Activated B cell treated with CpG ODN at 0.5 μM for 24 hours (primary cell): ENCODE measurements around the gene DDOST. TPM values are rescaled to one million over a fixed set of nuclear protein-coding genes. Genes with fewer than 3 reads are reported as not detected.

Experiments used
- ATAC-seq: fragments of 200-7000 bp; cut with Tn5 transposase; one replicate; pipeline ENCODE4 v1.10.0; 2021; ENCODE audit warnings: low read depth, mild to moderate bottlenecking, moderate library complexity
- CTCF ChIA-PET: fragments of 350-600 bp; sonication (Branson Sonifier 250); formaldehyde crosslinking; loops from one replicate; lab custom pipeline; 2021; ENCODE audit warnings: antibody characterized with exemption; lab: Charles Lee
- POLR2A ChIA-PET: fragments of 350-600 bp; sonication (Branson Sonifier 250); formaldehyde crosslinking; loops from one replicate; lab custom pipeline; 2021; ENCODE audit warnings: antibody characterized with exemption; lab: Charles Lee
- DNase-seq: peaks from one replicate; pipeline ENCODE4 v3.0.0; 2022
- H3K27ac Mint-ChIP-seq: one replicate; pipeline ENCODE4 v1.8.0; 2020; ENCODE audit warnings: mixed read lengths
- H3K27me3 Mint-ChIP-seq: one replicate; pipeline ENCODE4 v1.8.0; 2021; ENCODE audit warnings: mixed read lengths
- H3K36me3 Mint-ChIP-seq: one replicate; pipeline ENCODE4 v1.8.0; 2021; ENCODE audit warnings: low read depth, mixed read lengths
- H3K4me1 Mint-ChIP-seq: one replicate; pipeline ENCODE4 v1.8.0; 2021; ENCODE audit warnings: mixed read lengths
- H3K4me3 Mint-ChIP-seq: one replicate; pipeline ENCODE4 v1.8.0; 2020; ENCODE audit warnings: mild to moderate bottlenecking, mixed read lengths
- H3K9me3 Mint-ChIP-seq: one replicate; pipeline ENCODE4 v1.8.0; 2020; ENCODE audit warnings: mixed read lengths
- CTCF ChIP-seq: fragments of 200-600 bp; IDR thresholded peaks from one replicate; pipeline ENCODE4 v1.8.0; 2022; ENCODE audit warnings: antibody characterized with exemption, mild to moderate bottlenecking
- intact Hi-C: fragments of 100-400 bp; cut with micrococcal nuclease; formaldehyde crosslinking; loops from one replicate; pipeline ENCODE4 v1.15.1; 2024
- total RNA-seq: library from RNA; stranded (reverse); gene quantifications from 2 replicates; pipeline ENCODE4 v1.2.3, GENCODE V29; 2022

DDOST gene
- total RNA-seq, 1 donor from 2014 or later, result 132 TPM

- POLR2A ChIA-PET, result no interaction called here
- no peak for DNase-seq
- no peaks in the 10 kb centered on the region for H3K9me3 Mint-ChIP-seq
- no peak overlapping the region for H3K4me3 Mint-ChIP-seq
- H3K36me3 Mint-ChIP-seq, result no peaks in the 10 kb centered on the region
- H3K27me3 Mint-ChIP-seq, result peaks cover 8% of the 10 kb centered on the region
- CTCF ChIA-PET, result no interaction called here
- TF ChIP-seq CTCF, result no peak
- H3K4me1 Mint-ChIP-seq, result no peaks in the 10 kb centered on the region
- no peak overlapping the region for H3K27ac Mint-ChIP-seq
- intact Hi-C loops, result no loop called here
- ATAC-seq, result no peak
Measured at GRCh38 chr1:20604678-20605077, 56.5 kb downstream of the DDOST start.

DNA sequence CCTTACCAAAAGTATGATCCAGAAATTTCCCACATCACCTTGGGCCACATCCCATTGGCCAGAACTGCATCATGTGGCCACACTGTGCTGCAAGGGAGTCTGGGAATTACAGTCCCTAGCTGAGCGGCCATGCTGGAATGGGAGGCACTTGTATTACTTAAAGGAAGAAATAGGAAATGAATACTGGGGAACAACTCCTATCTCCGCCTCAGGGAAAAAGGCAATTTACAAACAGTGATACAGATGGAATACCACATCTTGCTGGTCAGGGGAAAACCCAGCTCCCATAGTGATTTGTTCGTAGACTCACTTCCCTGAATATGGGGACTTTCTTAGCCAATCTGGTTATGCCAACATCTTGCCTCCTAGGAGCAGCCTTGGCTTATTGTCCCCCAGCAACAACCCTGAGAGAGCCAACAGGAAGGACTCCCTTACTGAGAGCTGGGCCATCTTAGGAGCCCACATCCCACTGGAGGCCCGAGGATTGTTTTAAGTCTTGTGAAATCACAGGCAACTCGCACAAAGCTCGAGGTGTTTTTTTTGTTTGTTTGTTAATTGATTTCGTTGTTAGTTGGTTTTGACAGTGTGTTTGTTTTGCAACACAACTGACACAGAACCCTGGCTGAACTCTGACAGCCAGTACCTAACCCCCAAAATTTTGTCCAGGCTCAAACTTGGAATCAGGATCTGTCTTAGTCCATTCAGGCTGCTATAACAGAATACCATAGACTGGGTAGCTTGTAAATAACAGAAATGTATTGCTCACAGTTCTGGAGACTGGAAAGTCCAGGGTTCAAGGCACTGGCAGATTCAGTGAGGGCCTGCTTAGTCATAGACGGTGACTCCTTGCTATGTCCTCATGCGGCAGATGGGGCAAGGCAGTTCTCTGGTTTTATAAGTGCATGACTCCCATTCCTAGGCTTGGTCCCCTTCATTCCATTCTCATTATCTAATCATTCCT is 57.4 kb downstream of the DDOST start:
- no peak for ATAC-seq
- Mint-ChIP-seq H3K4me3 (no peak overlapping the region), H3K36me3 (no peaks in the 10 kb centered on the region), H3K9me3 (peaks cover 2% of the 10 kb centered on the region), H3K4me1 (no peaks in the 10 kb centered on the region), H3K27ac (no peak overlapping the region), H3K27me3 (peaks cover 8% of the 10 kb centered on the region)
- TF ChIP-seq CTCF, result no peak
- no peak for DNase-seq
- POLR2A ChIA-PET, result no interaction called here
- CTCF ChIA-PET, result no interaction called here
- intact Hi-C loops, result no loop called here

GRCh38 chr1:20602851-20603450 is 58.2 kb downstream of the DDOST start:
- DNase-seq, result no peak
- Mint-ChIP-seq H3K36me3 (no peaks in the 10 kb centered on the region), H3K9me3 (peaks cover 3% of the 10 kb centered on the region), H3K4me1 (no peaks in the 10 kb centered on the region), H3K4me3 (no peak overlapping the region), H3K27me3 (peaks cover 8% of the 10 kb centered on the region), H3K27ac (no peak overlapping the region)
- TF ChIP-seq CTCF, result no peak
- no peak for ATAC-seq
- POLR2A ChIA-PET, result no interaction called here
- intact Hi-C loops, result no loop called here
- CTCF ChIA-PET, result no interaction called here

Other genes with a start within 250 kb of the DDOST start
- gene CAMK2N1, start 175.2 kb downstream of the DDOST start, total RNA-seq, result 0.18 and 0.71 TPM in 2 replicates
- gene MUL1, start 153.2 kb downstream of the DDOST start, total RNA-seq, result 21.7 TPM in 2 replicates
- gene FAM43B, start 108.8 kb downstream of the DDOST start, total RNA-seq, result not detected in 2 replicates
- gene CDA, start 72.3 kb downstream of the DDOST start, total RNA-seq, result not detected in 2 replicates
- gene PINK1, start 27.9 kb downstream of the DDOST start, total RNA-seq, result 3.4 and 4.2 TPM in 2 replicates
- gene KIF17, start 56.6 kb upstream of the DDOST start, total RNA-seq, result not detected in 2 replicates
- 0.69 and 0.89 TPM in 2 replicates for gene SH2D5, start 71.3 kb upstream of the DDOST start, total RNA-seq
- gene HP1BP3, start 125.9 kb upstream of the DDOST start, total RNA-seq, result 179 and 183 TPM in 2 replicates